Measurements from ENCODE around the gene ABCB8.
A peak's percentile ranks its signal among the peaks of the same experiment; 100 is the strongest.

The ABCB8 gene

DNA sequence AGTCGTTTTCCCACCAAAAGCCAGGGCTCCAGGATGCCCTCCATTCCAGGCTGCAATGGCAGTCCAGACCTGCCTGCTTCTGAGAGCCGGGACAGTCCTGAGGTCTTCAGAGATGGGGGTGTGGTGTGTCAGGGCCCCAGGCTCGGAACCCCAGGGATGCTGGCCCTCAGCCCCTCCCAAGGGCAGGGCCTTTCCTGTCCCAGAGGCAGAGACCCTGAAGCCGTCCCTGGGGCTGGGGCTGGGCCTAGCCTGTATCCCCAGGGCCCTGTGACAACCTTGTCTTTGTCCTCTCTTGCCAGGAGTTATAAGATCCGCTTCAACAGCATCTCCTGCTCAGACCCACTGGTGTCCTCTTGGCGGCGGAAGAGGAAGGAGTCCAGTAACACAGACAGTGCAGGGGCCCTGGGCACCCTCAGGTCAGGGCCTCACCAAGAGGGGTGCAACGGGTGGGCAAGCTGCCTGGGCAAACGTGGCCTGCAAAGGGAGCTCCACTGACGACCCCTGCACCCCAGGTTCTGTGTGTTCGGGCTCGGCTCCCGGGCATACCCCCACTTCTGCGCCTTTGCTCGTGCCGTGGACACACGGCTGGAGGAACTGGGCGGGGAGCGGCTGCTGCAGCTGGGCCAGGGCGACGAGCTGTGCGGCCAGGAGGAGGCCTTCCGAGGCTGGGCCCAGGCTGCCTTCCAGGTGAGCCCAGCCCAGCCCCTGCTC, 21.5 kb upstream of the ABCB8 start:
- H3K4me1 ChIP-seq (ENCODE audit: insufficient read depth, poor library complexity, severe bottlenecking), result no peaks in the 10 kb centered on the region
- H3K4me3 ChIP-seq (ENCODE audit: severe bottlenecking), result no peak overlapping the region
- no peaks in the 10 kb centered on the region for H3K27me3 ChIP-seq (ENCODE audit: insufficient read depth, poor library complexity, severe bottlenecking)
- TF ChIP-seq, protein P1, sequence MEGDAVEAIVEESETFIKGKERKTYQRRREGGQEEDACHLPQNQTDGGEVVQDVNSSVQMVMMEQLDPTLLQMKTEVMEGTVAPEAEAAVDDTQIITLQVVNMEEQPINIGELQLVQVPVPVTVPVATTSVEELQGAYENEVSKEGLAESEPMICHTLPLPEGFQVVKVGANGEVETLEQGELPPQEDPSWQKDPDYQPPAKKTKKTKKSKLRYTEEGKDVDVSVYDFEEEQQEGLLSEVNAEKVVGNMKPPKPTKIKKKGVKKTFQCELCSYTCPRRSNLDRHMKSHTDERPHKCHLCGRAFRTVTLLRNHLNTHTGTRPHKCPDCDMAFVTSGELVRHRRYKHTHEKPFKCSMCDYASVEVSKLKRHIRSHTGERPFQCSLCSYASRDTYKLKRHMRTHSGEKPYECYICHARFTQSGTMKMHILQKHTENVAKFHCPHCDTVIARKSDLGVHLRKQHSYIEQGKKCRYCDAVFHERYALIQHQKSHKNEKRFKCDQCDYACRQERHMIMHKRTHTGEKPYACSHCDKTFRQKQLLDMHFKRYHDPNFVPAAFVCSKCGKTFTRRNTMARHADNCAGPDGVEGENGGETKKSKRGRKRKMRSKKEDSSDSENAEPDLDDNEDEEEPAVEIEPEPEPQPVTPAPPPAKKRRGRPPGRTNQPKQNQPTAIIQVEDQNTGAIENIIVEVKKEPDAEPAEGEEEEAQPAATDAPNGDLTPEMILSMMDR (IDR thresholded peaks at IDR 0.05; ENCODE audit: poor library complexity, severe bottlenecking), result no peak
- no peak overlapping the region for H3K27ac ChIP-seq (ENCODE audit: poor library complexity, severe bottlenecking)
- H3K36me3 ChIP-seq (ENCODE audit: low read depth), result no peaks in the 10 kb centered on the region
- no peak for DNase-seq (ENCODE audit: low spot score)
- peaks cover 3% of the 10 kb centered on the region for H3K9me3 ChIP-seq (ENCODE audit: severe bottlenecking)
- ATAC-seq (ENCODE audit: low read depth), result no peak

DNA sequence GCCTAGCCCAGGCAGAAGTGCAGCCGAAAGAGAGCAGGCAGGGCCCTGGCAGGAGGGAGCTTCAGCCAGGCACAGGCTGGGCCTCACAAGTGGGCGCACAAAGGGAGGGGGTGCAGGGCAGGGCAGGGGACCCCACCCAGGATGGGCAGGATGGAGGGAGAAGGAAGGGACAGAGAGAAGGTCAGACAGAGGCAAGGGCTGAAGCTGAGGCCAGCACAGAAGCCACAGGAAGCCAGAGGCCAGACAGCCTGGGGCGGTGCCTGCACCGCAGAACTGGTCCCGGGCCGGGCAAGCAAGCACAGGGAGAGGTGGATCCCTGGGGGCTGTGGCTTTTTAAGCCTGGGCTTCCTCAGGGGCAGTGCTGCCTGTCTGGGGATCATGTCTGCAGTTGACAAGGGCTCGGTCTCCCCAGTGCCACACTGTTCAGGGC, 20.8 kb upstream of the ABCB8 start:
- peaks cover 3% of the 10 kb centered on the region for H3K9me3 ChIP-seq (ENCODE audit: severe bottlenecking)
- ATAC-seq (ENCODE audit: low read depth), result 0 out of 3 replicates have a peak, but pooled peaks have one; percentile 23
- no peaks in the 10 kb centered on the region for H3K36me3 ChIP-seq (ENCODE audit: low read depth)
- no peaks in the 10 kb centered on the region for H3K27me3 ChIP-seq (ENCODE audit: insufficient read depth, poor library complexity, severe bottlenecking)
- no peak overlapping the region for H3K27ac ChIP-seq (ENCODE audit: poor library complexity, severe bottlenecking)
- DNase-seq (ENCODE audit: low spot score), result no peak
- H3K4me3 ChIP-seq (ENCODE audit: severe bottlenecking), result no peak overlapping the region
- TF ChIP-seq, protein P1 (IDR thresholded peaks at IDR 0.05; ENCODE audit: poor library complexity, severe bottlenecking), result no peak
- H3K4me1 ChIP-seq (ENCODE audit: insufficient read depth, poor library complexity, severe bottlenecking), result no peaks in the 10 kb centered on the region

DNA sequence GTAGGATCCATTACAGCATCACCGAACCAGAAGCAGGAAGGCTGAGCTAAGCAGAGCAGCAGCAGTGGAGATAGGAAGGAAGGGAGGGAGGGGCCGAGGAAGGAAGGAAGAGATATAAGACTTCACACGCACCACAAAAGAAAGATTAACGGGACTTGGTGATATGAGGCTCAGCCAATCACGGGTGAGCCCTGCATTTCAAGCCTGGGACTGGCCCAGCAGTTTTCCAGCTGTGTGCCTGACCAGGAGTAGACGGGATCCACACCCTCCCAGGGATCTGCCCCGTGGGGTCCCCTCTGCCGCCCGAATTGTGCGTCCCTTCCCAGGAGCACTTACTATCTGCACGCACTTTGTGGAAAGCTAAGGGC, 20.1 kb upstream of the ABCB8 start:
- no peak for ATAC-seq (ENCODE audit: low read depth)
- TF ChIP-seq, protein P1 (IDR thresholded peaks at IDR 0.05; ENCODE audit: poor library complexity, severe bottlenecking), result no peak
- Histone ChIP-seq H3K27ac (ENCODE audit: poor library complexity, severe bottlenecking) (no peak overlapping the region), H3K36me3 (ENCODE audit: low read depth) (no peaks in the 10 kb centered on the region), H3K4me1 (ENCODE audit: insufficient read depth, poor library complexity, severe bottlenecking) (no peaks in the 10 kb centered on the region), H3K27me3 (ENCODE audit: insufficient read depth, poor library complexity, severe bottlenecking) (no peaks in the 10 kb centered on the region), H3K4me3 (ENCODE audit: severe bottlenecking) (peak overlapping the region; percentile 21), H3K9me3 (ENCODE audit: severe bottlenecking) (peaks cover 3% of the 10 kb centered on the region)
- DNase-seq (ENCODE audit: low spot score), result no peak

DNA sequence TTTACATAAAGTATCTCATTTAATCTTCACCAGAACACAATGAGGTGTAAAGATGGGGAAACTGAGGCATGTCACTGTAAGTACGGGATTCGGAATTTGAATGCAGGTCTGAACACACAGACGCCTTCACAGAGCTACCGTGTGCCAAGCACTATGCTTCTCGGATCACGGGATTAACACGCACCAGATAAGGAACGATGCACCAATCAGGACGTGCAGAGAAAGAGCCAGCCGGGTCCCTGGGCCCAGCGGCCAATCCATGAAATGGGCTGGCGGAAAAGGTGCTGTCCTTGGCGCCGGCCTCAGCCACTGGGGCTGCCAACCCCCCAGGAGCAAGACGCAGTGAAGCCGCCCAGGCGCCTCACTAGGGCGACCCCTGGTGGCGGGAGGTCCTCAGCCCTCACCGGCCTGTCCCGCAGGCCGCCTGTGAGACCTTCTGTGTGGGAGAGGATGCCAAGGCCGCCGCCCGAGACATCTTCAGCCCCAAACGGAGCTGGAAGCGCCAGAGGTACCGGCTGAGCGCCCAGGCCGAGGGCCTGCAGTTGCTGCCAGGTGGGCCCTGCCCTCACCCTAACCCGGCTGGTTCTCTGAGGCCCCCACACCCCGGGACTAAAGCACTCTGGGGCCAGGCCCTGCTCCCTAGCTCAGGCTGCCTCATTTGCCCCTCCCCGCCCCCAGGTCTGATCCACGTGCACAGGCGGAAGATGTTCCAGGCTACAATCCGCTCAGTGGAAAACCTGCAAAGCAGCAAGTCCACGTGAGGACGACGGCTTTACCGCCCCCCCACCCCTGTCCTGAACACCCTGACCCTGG, 19.5 kb upstream of the ABCB8 start:
- H3K27me3 ChIP-seq (ENCODE audit: insufficient read depth, poor library complexity, severe bottlenecking), result no peaks in the 10 kb centered on the region
- no peaks in the 10 kb centered on the region for H3K4me1 ChIP-seq (ENCODE audit: insufficient read depth, poor library complexity, severe bottlenecking)
- peak; percentile 69 for ATAC-seq (ENCODE audit: low read depth)
- DNase-seq (ENCODE audit: low spot score), result no peak
- H3K27ac ChIP-seq (ENCODE audit: poor library complexity, severe bottlenecking), result no peak overlapping the region
- H3K4me3 ChIP-seq (ENCODE audit: severe bottlenecking), result peak overlapping the region; percentile 21
- H3K9me3 ChIP-seq (ENCODE audit: severe bottlenecking), result peaks cover 3% of the 10 kb centered on the region
- H3K36me3 ChIP-seq (ENCODE audit: low read depth), result no peaks in the 10 kb centered on the region
- TF ChIP-seq, protein P1 (IDR thresholded peaks at IDR 0.05; ENCODE audit: poor library complexity, severe bottlenecking), result peak; percentile 78
